ENCODE data around the gene EIF4B. TPM values are rescaled to one million over a fixed set of nuclear protein-coding genes. Genes with fewer than 3 reads are reported as not detected.

Gene EIF4B
- total RNA-seq, 1 experiment from 2014 or later = 809 TPM

DNA sequence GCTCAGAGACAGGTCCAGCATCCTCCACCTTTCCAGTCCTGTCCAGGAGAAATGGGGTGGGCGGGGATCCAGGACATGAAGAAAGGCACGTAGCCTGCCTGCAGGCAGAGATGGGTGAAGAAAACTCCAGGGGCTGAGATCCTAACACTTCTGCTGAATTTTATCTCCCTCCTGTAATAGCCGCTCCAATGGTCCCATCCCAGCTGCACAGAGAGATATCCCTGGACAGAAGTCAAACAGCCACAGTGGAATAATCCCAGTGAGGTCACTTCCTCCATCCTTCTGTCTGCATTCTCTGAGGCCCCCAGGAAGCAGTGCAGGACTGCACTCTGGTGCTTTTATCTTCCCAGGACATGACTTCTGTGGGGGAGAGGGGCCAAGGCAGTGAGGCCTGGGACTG is 31.1 kb upstream of the EIF4B start:
- Histone ChIP-seq H2AFZ (ENCODE audit: low read depth, low read length, poor library complexity, severe bottlenecking) (no peak overlapping the region), H3K9me2 (ENCODE audit: insufficient read depth) (no peaks in the 10 kb centered on the region), H3K4me2 (ENCODE audit: low read length) (peak overlapping the region; percentile 44), H4K20me1 (ENCODE audit: insufficient read depth) (no peaks in the 10 kb centered on the region), H3K27me3 (ENCODE audit: insufficient read depth, low read length) (no peaks in the 10 kb centered on the region), H3K79me2 (ENCODE audit: insufficient read depth, low read length) (no peaks in the 10 kb centered on the region), H3K9me3 (ENCODE audit: control insufficient read depth in 1 of 2, insufficient read depth in 1 of 2, low read depth in 1 of 2, low read length in 2 of 2) (no peaks in the 10 kb centered on the region), H3K4me1 (ENCODE audit: control insufficient read depth in 1 of 2, insufficient read depth in 2 of 2, low read length in 2 of 2) (peaks cover 61 to 64% of the 10 kb centered on the region in 2 experiments), H3K36me3 (ENCODE audit: control insufficient read depth in 1 of 2, insufficient read depth in 2 of 2, low read length in 2 of 2) (no peaks in the 10 kb centered on the region), H3K9ac (ENCODE audit: low read length) (no peak overlapping the region; the same call in 1 of the 2 replicates), H3K27ac (ENCODE audit: low read depth, low read length) (peak overlapping the region; percentile 30; the same call in 1 of the 2 replicates), H3K4me3 (replicated peaks in 1 of 2; ENCODE audit: low read depth in 1 of 2, low read length in 2 of 2) (no peak overlapping the region)
- RAD21 ChIA-PET (ENCODE audit: low non-redundant PET in 1 of 2, low total read pairs in 2 of 2, uncharacterized antibody in 2 of 2, unreplicated experiment in 2 of 2) = interaction anchor here in 1 of 2 experiments (1.2 to 2.4 kb wide), 2 partner anchors 67 to 90 kb away, joined by 4 to 8 read pairs; no protein-coding TSS in a partner anchor
- DNase-seq (ENCODE audit: low read depth, low spot score) (no peak), ATAC-seq (no peak)
- intact Hi-C loops (cut with micrococcal nuclease) = no loop called here
- BruUV-seq (replicated peaks) = no TSS peak
- TF ChIP-seq ELF1 (IDR thresholded peaks at IDR 0.05; ENCODE audit: borderline replicate concordance, low read depth) (no peak), ZFX (IDR thresholded peaks at IDR 0.05) (no peak), EZH2phosphoT487 (IDR thresholded peaks at IDR 0.05; ENCODE audit: borderline replicate concordance) (no peak), POLR2AphosphoS5 (IDR thresholded peaks at IDR 0.05; ENCODE audit: low read depth, low read length) (no peak), EGR1 (IDR thresholded peaks at IDR 0.05; ENCODE audit: low read depth) (no peak), SIN3A (IDR thresholded peaks at IDR 0.05; ENCODE audit: low read depth) (no peak)
- TF ChIP-seq, protein P1, sequence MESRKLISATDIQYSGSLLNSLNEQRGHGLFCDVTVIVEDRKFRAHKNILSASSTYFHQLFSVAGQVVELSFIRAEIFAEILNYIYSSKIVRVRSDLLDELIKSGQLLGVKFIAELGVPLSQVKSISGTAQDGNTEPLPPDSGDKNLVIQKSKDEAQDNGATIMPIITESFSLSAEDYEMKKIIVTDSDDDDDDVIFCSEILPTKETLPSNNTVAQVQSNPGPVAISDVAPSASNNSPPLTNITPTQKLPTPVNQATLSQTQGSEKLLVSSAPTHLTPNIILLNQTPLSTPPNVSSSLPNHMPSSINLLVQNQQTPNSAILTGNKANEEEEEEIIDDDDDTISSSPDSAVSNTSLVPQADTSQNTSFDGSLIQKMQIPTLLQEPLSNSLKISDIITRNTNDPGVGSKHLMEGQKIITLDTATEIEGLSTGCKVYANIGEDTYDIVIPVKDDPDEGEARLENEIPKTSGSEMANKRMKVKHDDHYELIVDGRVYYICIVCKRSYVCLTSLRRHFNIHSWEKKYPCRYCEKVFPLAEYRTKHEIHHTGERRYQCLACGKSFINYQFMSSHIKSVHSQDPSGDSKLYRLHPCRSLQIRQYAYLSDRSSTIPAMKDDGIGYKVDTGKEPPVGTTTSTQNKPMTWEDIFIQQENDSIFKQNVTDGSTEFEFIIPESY (IDR thresholded peaks at IDR 0.05; ENCODE audit: extremely low read depth, insufficient replicate concordance, low read length) = no peak
- POLR2A ChIA-PET = interaction anchor here (0.7 to 2.7 kb wide), 5 partner anchors 18 to 548 kb away, joined by 3 to 12 read pairs (median 4); partner anchors contain the start of gene KRT8
- CTCF ChIA-PET = interaction anchor here (1.0 to 6.9 kb wide), 4 partner anchors 70 to 693 kb away, joined by 3 to 35 read pairs (median 5); partner anchors contain the start of gene KRT8

Data from HCT116 (cell line).